PC-3 (cell line): Measurements from ENCODE around the gene CEP97. TPM values are rescaled to one million over a fixed set of nuclear protein-coding genes. Genes with fewer than 3 reads are reported as not detected.

ENCODE experiments used
- ATAC-seq: fragments of 200-7000 bp; cut with Tn5 transposase; 2 replicates; pipeline ENCODE4 v1.9.1; 2020; ENCODE audit warnings: mild to moderate bottlenecking, moderate library complexity
- BruUV-seq: library from RNA; stranded (reverse); fragments of 400-500 nt; replicated peaks from 2 replicates; lab custom pipeline; 2021; lab: Mats Ljungman, UMichigan
- CTCF ChIA-PET: fragments of 300-600 bp; sonication (Branson Sonifier 250); formaldehyde crosslinking; loops from one replicate; lab custom pipeline; 2022; ENCODE audit warnings: antibody characterized with exemption; lab: Charles Lee
- POLR2A ChIA-PET: fragments of 300-600 bp; sonication (Branson Sonifier 250); formaldehyde crosslinking; loops from one replicate; lab custom pipeline; 2022; ENCODE audit warnings: antibody characterized with exemption; ENCODE audit not compliant: unreplicated experiment; lab: Charles Lee
- DNase-seq: peaks from one replicate; pipeline ENCODE4 v3.0.0-alpha.2; 2015
- H2AFZ ChIP-seq: fragments of 300-600 bp; sonication (generic); 2 replicates; pipeline ENCODE4 v1.6.0; 2016; ENCODE audit warnings: antibody characterized with exemption, low read length
- H3F3A ChIP-seq: fragments of 300-600 bp; sonication (generic); one replicate; pipeline ENCODE4 v1.6.0; 2017; ENCODE audit warnings: antibody characterized with exemption, low read length, control low read depth, mild to moderate bottlenecking; ENCODE audit not compliant: unreplicated experiment
- H3K27ac ChIP-seq: fragments of 300-600 bp; sonication (generic); 2 replicates; pipeline ENCODE4 v1.5.1; 2016; ENCODE audit warnings: mild to moderate bottlenecking, low read length
- H3K27me3 ChIP-seq: fragments of 300-600 bp; sonication (generic); 2 replicates; pipeline ENCODE4 v1.6.1; 2016; ENCODE audit warnings: low read length, mixed read lengths
- H3K36me3 ChIP-seq: fragments of 300-600 bp; sonication (generic); 2 replicates; pipeline ENCODE4 v1.6.1; 2016; ENCODE audit warnings: low read depth, mixed run types, low read length, mixed read lengths
- H3K4me1 ChIP-seq: fragments of 300-600 bp; sonication (generic); 2 replicates; pipeline ENCODE4 v1.5.1; 2016; ENCODE audit warnings: low read length; ENCODE audit not compliant: insufficient read depth
- H3K4me2 ChIP-seq: fragments of 300-600 bp; sonication (generic); 2 replicates; pipeline ENCODE4 v1.6.0; 2016; ENCODE audit warnings: low read length
- H3K4me3 ChIP-seq: fragments of 300-600 bp; sonication (generic); 2 replicates; pipeline ENCODE4 v1.5.1; 2016; ENCODE audit warnings: mild to moderate bottlenecking, low read length, mixed read lengths
- H3K79me2 ChIP-seq: fragments of 300-600 bp; sonication (generic); 2 replicates; pipeline ENCODE4 v1.6.1; 2017; ENCODE audit warnings: low read length, mixed read lengths
- H3K9ac ChIP-seq: fragments of 300-600 bp; sonication (generic); 2 replicates; pipeline ENCODE4 v1.6.0; 2016; ENCODE audit warnings: mild to moderate bottlenecking, low read length
- H3K9me2 ChIP-seq: fragments of 300-600 bp; sonication (generic); replicated peaks from 2 replicates; pipeline ENCODE4 v1.6.1; 2016; ENCODE audit warnings: mixed run types, low read length, mixed read lengths
- H3K9me3 ChIP-seq: fragments of 300-600 bp; sonication (generic); 2 replicates; pipeline ENCODE4 v1.6.1; 2016; ENCODE audit warnings: low read length, mixed read lengths
- H4K20me1 ChIP-seq: fragments of 300-600 bp; sonication (generic); 2 replicates; pipeline ENCODE4 v1.6.1; 2016; ENCODE audit warnings: low read length, mixed read lengths
- CTCF ChIP-seq: fragments of 300-600 bp; sonication (generic); conservative IDR thresholded peaks from 2 replicates; pipeline ENCODE4 v1.5.1; 2017; ENCODE audit warnings: antibody characterized with exemption, low read depth, mild to moderate bottlenecking, low read length
- EZH2 ChIP-seq: fragments of 300-600 bp; sonication (generic); IDR thresholded peaks from one replicate; pipeline ENCODE4 v1.6.1; 2017; ENCODE audit warnings: antibody characterized with exemption, mild to moderate bottlenecking, low read length; ENCODE audit not compliant: unreplicated experiment
- EZH2phosphoT487 ChIP-seq: fragments of 300-600 bp; sonication (generic); IDR thresholded peaks from 2 replicates; pipeline ENCODE4 v1.6.1; 2018; ENCODE audit warnings: mild to moderate bottlenecking, antibody characterized with exemption, low read length, borderline replicate concordance
- intact Hi-C: fragments of 100-400 bp; cut with micrococcal nuclease; formaldehyde crosslinking; loops from 2 replicates; pipeline ENCODE4 v1.9.0; 2023
- total RNA-seq: library from RNA; depleted of rRNA; stranded (reverse); fragments of >200 nt; gene quantifications from 2 replicates; pipeline ENCODE4 v1.2.3, GENCODE V29; 2014

CEP97 gene
- total RNA-seq, 1 experiment from 2014 or later = 12.1 TPM

- H3K79me2 ChIP-seq = peaks cover 56% of the 10 kb centered on the region
Observed at GRCh38 chr3:101685050-101685400, 39.4 kb upstream of the CEP97 start.

GRCh38 chr3:101685870-101686307 lies 38.5 kb upstream of the CEP97 start:
- ChIA-PET CTCF (no interaction called here), POLR2A (interaction anchor here (0.7 to 1.1 kb wide), 2 partner anchors 8 to 112 kb away, joined by 3 to 4 read pairs; no protein-coding TSS in a partner anchor)
- H3K27me3 ChIP-seq = no peaks in the 10 kb centered on the region
- no peaks in the 10 kb centered on the region for H3K9me3 ChIP-seq
- intact Hi-C loops = loop anchor here (1.0 to 5.0 kb wide), 3 partner anchors 9 to 36 kb away; partner anchors contain the start of genes CEP97 and ZBTB11
- peaks cover 56% of the 10 kb centered on the region for H3K79me2 ChIP-seq
- no peaks in the 10 kb centered on the region for H3K9me2 ChIP-seq
- peak overlapping the region; percentile 97 for H3K9ac ChIP-seq
- DNase-seq (no peak), ATAC-seq (peak; percentile 7; the same call in 1 of the 2 replicates)
- peaks cover 49% of the 10 kb centered on the region for H4K20me1 ChIP-seq
- H3K4me2 ChIP-seq = peak overlapping the region; percentile 96
- peaks cover 27% of the 10 kb centered on the region for H3K4me1 ChIP-seq
- H3K36me3 ChIP-seq = peaks cover 48% of the 10 kb centered on the region
- H3K4me3 ChIP-seq = peak overlapping the region; percentile 89
- no peaks in the 10 kb centered on the region for H3F3A ChIP-seq
- no TSS peak for BruUV-seq
- TF ChIP-seq CTCF (no peak), EZH2 (no peak)
- no peak overlapping the region for H2AFZ ChIP-seq
- peak overlapping the region; percentile 69 for H3K27ac ChIP-seq

More at GRCh38 chr3:101685050-101685400, 39.4 kb upstream of the CEP97 start:
- Histone ChIP-seq H3K27me3 (no peaks in the 10 kb centered on the region), H3K27ac (no peak overlapping the region), H3K36me3 (peaks cover 57% of the 10 kb centered on the region), H3K9me2 (no peaks in the 10 kb centered on the region), H3F3A (peaks cover 8% of the 10 kb centered on the region), H3K9ac (peak overlapping the region; percentile 97), H3K4me1 (peaks cover 27% of the 10 kb centered on the region), H3K9me3 (no peaks in the 10 kb centered on the region), H3K4me2 (peak overlapping the region; percentile 96), H3K4me3 (peak overlapping the region; percentile 89), H4K20me1 (peaks cover 49% of the 10 kb centered on the region), H2AFZ (no peak overlapping the region)
- DNase-seq (no peak), ATAC-seq (no peak)
- CTCF ChIA-PET = no interaction called here
- BruUV-seq = no TSS peak
- TF ChIP-seq EZH2 (no peak), CTCF (no peak), EZH2phosphoT487 (no peak)
- POLR2A ChIA-PET = no interaction called here
- intact Hi-C loops = loop anchor here (5.0 kb wide), 1 partner anchor 37 kb away; the partner anchor contains the start of gene CEP97
